ENCODE data around the gene RXRA. TPM values are rescaled to one million over a fixed set of nuclear protein-coding genes. Genes with fewer than 3 reads are reported as not detected.

RXRA gene
- total RNA-seq, 6 donors from 2014 or later: 43.8 to 92.7 (median 74.1) TPM

- no peaks in the 10 kb centered on the region for H3K27me3 ChIP-seq
- ATAC-seq (ENCODE audit: low FRiP score in 2 of 2): no peak
- H3K9me3 ChIP-seq: no peaks in the 10 kb centered on the region
- peak overlapping the region in 2 of 4 donors; percentile 32 to 58 for H3K27ac ChIP-seq
- H3K4me3 ChIP-seq: no peak overlapping the region
- H3K36me3 ChIP-seq: no peaks in the 10 kb centered on the region
- H3K4me1 ChIP-seq: peaks cover 69 to 90% (median 72%) of the 10 kb centered on the region in 4 donors
- DNase-seq: no peak
- no peak for TF ChIP-seq POLR2A (IDR thresholded peaks at IDR 0.05)
- TF ChIP-seq EP300 (IDR thresholded peaks at IDR 0.05): no peak
- TF ChIP-seq POLR2AphosphoS5 (IDR thresholded peaks at IDR 0.05): no peak
- TF ChIP-seq CTCF (IDR thresholded peaks at IDR 0.05): no peak
- 92 to 93% methylated on average over 14 to 15 of the region's 16 CpGs for WGBS, 2 donors
These were observed 35.2 kb downstream of the RXRA start for GRCh38 chr9:134361426-134361825.

GRCh38 chr9:134361843-134362414 is 35.7 kb downstream of the RXRA start:
- Histone ChIP-seq H3K27me3 (no peaks in the 10 kb centered on the region), H3K27ac (no peak overlapping the region), H3K36me3 (no peaks in the 10 kb centered on the region), H3K4me3 (no peak overlapping the region), H3K4me1 (peaks cover 69 to 90% (median 72%) of the 10 kb centered on the region in 4 donors), H3K9me3 (no peaks in the 10 kb centered on the region)
- no peak for TF ChIP-seq POLR2A (IDR thresholded peaks at IDR 0.05)
- DNase-seq (no peak), ATAC-seq (ENCODE audit: low FRiP score in 2 of 2) (no peak)
- WGBS, 2 donors: 97 to 100% methylated on average over 5 to 15 of the region's 15 CpGs

GRCh38 chr9:134363450-134363849 is 37.2 kb downstream of the RXRA start:
- Histone ChIP-seq H3K4me1 (peaks cover 70 to 89% (median 71%) of the 10 kb centered on the region in 4 donors), H3K36me3 (no peaks in the 10 kb centered on the region), H3K9me3 (no peaks in the 10 kb centered on the region), H3K4me3 (no peak overlapping the region), H3K27ac (no peak overlapping the region), H3K27me3 (no peaks in the 10 kb centered on the region)
- 85 to 94% methylated on average over 10 to 14 of the region's 16 CpGs for WGBS, 2 donors
- ATAC-seq (ENCODE audit: low FRiP score in 2 of 2): no peak
- no peak for DNase-seq
- no peak for TF ChIP-seq POLR2AphosphoS5 (IDR thresholded peaks at IDR 0.05)
- no peak for TF ChIP-seq POLR2A (IDR thresholded peaks at IDR 0.05)
- TF ChIP-seq CTCF (IDR thresholded peaks at IDR 0.05): no peak
- no peak for TF ChIP-seq EP300 (IDR thresholded peaks at IDR 0.05)

GRCh38 chr9:134364391-134365114 is 38.3 kb downstream of the RXRA start:
- ATAC-seq (ENCODE audit: low FRiP score in 2 of 2) (no peak), DNase-seq (no peak)
- 77 to 91% methylated on average over 8 to 13 of the region's 13 CpGs for WGBS, 2 donors
- TF ChIP-seq POLR2AphosphoS5 (IDR thresholded peaks at IDR 0.05): no peak
- peak in 1 of 6 experiments; percentile 6 for TF ChIP-seq CTCF (IDR thresholded peaks at IDR 0.05)
- Histone ChIP-seq H3K4me1 (peaks cover 59 to 81% (median 62%) of the 10 kb centered on the region in 4 donors), H3K9me3 (no peaks in the 10 kb centered on the region), H3K27me3 (no peaks in the 10 kb centered on the region), H3K4me3 (no peak overlapping the region), H3K36me3 (no peaks in the 10 kb centered on the region), H3K27ac (peak overlapping the region in 2 of 4 donors; percentile 85 to 91)

- Histone ChIP-seq H3K27me3 (no peaks in the 10 kb centered on the region), H3K4me3 (no peak overlapping the region), H3K9me3 (no peaks in the 10 kb centered on the region), H3K27ac (peak overlapping the region in 3 of 4 donors; percentile 85 to 91 (median 88)), H3K4me1 (peaks cover 55 to 81% (median 60%) of the 10 kb centered on the region in 4 donors), H3K36me3 (no peaks in the 10 kb centered on the region)
- WGBS, 2 donors: 92% methylated on average over 21 of the region's 21 CpGs; no CpG with 5 or more reads in 1 of the 2 donors
- no peak for ATAC-seq (ENCODE audit: low FRiP score in 2 of 2)
- no peak for DNase-seq
- TF ChIP-seq POLR2AphosphoS5 (IDR thresholded peaks at IDR 0.05) (no peak), POLR2A (IDR thresholded peaks at IDR 0.05) (no peak), EP300 (IDR thresholded peaks at IDR 0.05) (no peak), CTCF (IDR thresholded peaks at IDR 0.05) (no peak)
These were observed 38.9 kb downstream of the RXRA start for GRCh38 chr9:134365115-134365596.

Data from upper lobe of left lung (tissue), 6 donors.